ENCODE results near the gene TFCP2.

The TFCP2 gene

DNA sequence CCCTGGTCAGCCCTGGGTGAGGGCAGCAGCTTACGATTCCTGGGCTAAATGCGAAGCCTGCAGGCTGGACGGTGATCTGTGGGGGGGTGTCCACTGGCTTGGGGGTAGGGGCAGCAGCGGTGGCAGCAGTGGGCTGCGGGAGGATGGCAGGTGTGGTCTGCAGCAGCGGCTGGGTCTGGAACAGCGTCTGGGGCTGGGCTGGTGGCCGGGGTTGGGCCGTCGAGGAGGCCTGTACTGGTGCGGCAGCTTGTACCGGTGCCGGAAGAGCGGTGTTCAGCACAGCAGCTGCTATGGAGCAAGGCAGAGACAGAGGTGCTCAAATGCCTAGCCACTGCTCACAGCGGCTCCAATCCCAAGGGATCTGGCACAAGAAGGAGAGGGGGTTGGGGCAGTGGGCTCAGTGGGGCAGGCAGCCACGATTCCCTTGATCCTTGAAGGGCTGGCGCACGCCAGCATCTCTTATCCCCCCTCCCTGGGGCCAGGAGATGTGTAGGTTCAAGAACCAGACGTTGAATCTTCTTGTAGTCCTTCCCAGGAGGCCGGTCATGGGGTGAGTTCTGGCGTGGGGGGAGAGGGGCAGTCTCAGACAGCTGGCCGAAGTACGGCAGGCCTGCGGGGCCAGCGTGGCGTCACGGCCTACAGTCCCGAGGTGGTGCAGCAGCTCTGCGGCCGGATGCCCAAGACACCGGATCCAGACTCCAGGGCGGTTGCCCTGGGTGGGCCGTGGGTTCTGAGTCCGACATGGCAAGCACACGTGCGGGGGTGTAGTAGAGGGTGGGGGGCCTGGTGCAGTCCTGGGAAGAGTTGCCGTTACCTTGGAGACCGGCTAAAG, 25.0 kb upstream of the TFCP2 start:
- no peak for DNase-seq

DNA sequence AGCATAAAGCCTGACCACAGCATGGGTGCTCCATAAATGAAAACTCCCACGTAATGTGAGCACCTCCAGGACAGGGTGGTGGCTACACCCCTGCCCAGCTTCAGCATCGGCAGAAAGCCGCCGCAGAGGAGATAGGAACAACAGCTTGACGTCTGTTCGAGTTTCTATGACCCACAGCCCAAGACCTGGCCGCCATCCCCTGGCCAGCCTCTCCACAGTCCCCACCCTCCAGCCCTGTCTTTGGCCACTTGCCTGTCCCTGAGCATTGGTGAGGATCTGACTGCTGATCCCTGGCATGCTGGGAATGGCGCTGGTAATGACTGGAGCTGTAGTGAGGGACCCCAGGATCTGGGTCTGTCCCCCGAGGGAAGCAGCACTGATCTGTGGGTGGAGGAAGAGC, 23.6 kb upstream of the TFCP2 start:
- DNase-seq = no peak

DNA sequence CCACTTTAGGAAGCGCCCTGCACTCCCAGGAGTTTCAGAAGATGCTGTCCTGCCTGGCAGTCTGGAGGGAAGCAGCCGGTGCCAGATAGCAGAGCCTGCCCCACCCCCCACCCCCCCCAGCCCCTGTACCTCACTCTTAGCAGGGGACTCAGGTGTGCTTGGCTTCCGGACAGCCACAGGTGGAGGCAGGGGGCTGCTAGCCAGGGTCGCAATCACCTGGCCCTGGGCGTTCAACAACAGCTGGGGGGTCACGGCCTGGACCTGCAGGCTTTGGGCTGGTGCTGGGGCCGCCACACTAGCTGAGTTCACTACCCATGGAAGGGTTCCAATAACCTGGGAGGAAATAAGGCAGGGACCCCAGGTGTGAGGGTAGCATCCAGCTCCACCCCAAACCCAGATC, 22.9 kb upstream of the TFCP2 start:
- no peak for DNase-seq

DNA sequence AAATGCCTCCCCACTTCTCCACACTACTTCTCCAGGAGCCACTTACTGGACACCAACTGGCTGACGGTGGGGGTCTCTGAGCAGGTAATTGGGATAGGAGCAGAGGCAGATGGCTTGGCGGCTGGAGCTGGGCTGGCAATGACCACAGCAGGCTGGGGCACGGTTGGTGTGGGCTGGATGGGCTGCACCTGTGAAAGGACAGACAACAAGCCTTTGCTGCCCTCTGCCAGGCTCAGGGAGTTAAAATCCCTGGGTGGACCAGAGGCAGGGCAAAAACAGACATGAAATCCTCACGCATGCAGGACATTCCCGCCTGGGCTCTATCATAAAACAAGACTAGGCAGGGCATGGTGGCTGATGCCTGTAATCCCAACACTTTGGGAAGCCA, 19.3 kb upstream of the TFCP2 start:
- DNase-seq = no peak

DNA sequence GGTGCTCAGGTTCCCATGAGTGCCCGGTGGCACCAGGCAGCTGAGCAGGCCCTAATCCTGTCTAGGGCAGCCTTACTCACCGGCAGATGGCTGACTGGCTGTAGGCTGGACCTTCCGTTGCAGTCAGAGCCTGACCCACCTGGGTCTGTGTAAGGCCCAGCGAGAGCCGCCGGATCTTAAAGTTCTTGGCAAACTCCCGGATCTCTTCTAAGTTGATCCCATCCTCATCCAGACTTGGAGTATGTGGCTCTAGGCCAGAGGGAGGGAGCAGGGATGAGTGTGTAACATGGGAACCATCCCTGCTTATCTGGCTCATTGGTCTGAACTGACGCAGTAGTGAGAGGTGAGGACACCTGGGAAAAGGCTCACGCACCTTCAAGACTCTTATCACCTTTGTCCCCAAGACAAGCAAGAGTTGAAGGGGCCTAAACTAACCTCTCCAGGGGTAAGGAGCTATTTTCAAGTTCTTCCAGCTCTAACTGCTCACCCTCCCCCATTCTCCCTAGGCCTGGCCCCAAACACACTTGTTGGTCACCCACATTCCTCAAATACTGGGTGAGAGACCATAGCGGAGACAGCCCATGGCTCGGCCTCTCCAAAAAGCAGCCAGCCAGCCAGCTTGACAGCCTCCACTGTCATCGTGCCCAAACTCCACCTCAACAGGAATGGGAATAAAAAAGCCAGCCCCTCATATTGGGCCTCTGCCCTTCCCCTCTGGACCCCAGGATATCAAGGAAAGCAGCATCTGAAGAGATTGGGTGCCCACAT, 18.8 kb upstream of the TFCP2 start:
- no peak for DNase-seq

DNA sequence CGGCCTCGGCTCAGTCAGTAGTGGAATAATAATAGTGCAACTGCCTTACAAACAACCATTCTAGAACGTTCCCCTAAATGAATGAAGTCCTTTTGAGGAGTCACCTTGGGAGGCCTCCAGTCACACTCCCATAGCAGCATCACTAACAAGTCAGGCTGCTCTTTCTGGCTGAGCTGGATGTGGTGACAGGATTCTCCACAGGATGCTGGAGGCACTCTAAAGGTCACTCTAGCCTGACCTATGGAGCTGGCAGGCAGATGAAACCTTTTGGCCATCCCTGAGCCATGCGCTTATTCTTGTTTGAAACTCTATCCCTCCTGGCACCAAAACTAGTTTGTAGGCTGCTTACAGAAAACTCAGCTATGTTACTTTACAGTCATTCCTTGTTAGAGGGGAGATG, 17.9 kb upstream of the TFCP2 start:
- DNase-seq = no peak

DNA sequence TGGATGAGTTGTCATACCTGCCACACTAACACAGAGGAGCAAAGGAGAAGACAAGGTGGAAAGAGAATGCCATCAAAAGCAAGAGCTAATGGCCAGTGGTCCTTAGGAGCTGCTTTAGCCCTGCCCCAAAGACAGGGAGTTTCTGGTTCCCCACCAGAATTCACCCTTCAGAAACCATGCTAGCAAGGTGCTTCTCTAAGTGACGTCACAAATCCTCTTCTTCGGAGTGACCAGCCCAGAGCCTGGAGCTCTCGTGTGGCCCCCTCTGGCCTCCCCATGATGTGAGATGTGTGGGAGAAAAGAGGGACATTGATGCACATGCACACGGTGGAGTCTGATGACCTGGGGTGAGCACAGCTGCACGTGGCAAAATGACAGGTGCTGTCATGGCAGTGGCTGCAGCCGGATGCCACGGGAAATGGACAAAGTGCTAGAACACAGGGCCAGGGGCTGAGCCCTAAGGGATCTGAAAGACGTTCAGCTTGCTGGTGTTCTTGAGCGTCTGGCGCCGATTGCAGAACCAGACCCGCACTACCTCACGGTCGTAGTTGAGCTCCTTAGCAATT, 16.9 kb upstream of the TFCP2 start:
- no peak for DNase-seq

DNA sequence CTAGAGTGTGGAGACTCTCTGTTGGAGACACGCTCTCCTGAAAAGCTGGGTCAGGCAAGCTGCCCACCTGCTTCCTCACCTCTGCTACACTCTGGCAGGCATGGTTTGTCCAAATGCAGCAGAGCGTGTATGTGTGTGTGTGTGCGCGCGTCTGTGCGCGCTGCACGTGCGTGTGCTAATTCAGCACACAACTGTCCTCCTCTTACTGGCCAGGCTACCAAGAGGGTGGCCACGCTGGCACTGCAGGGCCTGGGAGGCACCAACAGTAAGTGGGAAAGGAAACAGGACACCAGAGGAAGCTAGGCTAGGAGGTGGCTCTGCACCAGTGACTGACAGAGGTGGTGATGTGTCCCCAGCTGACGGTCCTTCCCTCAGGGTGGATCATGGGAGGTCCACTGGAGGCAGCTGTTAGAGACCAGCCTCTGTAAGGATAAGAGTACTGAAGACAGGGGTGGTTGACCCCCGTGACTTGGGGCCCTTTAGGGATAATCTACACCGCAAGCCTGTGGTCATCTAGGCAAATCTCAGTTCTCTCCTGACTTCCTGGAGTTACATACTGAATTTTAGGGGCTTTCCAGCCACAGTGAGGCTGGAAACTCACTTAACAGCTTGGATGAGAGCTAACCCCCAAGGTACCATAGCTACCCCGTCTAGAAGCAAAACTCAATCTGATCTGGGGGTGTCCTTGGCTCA, 15.6 kb upstream of the TFCP2 start:
- DNase-seq = no peak

GRCh38 chr12:51187370-51187987, 14.5 kb upstream of the TFCP2 start:
- no peak for DNase-seq

DNA sequence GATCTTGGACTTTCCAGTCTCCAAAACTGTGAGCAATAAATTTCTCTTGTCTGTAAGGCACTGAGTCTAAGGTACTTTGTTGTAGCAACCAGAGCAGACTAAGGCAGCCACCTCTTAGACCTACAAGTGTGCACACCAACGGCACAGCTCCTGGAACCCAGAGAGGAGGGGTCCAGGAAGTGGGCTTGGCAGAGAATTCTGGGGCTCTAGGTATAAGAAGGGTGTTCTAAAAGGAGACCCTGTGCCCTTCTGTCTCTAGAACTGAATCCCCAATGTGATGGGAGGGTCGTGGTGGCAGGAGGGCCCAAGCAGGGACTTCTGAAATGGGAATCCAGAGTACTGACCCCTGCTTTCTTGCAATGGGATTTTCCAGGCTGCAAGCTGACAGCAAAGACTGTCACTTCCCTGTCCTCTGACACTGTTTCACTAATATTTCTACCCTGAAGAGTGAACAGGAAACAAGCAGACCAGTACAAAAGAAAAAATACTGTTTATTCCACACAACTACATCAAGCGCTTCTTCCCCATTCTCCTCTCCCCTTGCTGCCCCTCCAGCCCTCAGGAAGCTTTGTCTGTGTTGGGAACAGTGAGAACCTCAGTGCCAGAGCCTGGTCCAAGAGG, 13.6 kb upstream of the TFCP2 start:
- DNase-seq = no peak

GRCh38 chr12:51185171-51185717, 12.3 kb upstream of the TFCP2 start:
- DNase-seq = no peak

GRCh38 chr12:51183816-51184215, 10.9 kb upstream of the TFCP2 start:
- DNase-seq = peak in 3 of 14 donors; percentile 18 to 19 (median 18)

DNA sequence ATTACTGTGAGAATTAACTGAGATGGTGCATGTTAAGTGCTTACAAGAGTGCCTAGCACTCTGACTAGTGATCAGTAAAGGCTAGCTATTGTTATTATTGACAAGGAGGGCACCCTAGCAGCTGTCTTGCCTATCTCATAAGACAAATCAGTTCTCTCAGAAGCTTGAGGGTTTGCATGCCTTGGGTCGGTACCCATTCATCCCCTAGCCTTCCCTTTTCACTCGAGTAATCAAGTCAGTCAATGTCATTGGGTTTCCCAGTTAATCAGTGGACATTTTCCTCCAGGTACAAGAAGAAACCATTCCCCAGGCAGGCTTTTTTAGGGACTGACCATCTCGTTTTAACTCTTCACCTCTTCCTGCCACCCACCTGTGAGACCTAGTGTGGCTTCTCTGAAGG, 10.4 kb upstream of the TFCP2 start:
- no peak for DNase-seq

DNA sequence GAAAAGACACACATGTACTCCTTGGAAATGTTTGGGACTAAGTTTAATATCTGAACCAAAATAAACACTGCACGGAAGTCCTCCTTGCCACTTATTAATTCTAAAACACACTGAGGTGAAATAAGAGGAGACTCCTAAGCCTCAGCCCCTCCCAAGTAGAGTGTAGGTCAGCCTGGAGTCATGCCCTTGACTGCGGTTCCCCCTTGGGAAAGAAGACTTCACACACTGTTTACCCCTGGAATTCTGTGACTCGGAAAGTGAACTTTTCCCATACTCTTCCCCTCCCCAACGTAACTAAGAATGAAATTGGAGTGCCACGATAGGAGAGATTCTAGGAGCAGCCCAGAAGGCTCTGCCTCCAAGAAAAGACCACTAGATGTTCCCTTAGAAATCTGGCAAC, 8.6 kb upstream of the TFCP2 start:
- no peak for DNase-seq

DNA sequence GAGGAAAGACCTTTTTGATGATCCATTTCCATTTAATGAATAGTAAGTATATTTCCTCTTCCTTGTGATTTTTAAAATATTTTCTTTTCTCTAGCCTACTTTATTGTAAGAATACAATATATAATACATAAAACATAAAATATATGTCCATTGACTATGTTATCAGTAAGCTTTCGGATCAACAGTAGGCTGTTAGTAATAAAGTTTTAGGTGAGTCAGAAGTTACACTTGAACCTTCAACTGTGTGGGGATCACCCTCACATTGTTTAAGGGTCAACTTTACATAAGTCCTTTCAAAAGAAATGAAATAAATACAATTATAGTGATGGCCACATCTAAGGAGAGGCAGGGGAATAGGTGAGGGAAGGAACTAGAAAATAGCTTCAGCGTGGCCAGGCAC, 5.0 kb upstream of the TFCP2 start:
- DNase-seq = no peak

DNA sequence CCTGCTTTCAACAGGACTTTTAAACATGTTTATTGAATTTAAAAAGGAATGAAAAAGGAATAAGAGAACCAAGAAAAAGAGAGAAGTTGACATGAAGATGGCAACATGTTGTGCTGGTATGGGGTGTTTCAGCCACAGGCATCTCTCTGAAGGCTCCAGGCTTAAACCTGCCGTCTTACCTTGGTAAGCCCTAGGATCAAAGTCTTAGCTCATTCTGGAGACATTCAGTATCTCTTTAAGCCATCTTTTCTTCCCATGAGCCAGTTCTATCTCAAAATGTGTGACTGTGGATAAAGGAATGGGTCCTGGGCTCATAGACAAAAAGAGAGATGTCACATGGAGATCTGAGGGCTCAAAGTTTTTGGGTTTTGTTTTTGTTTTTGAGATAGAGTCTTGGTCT, 1.6 kb upstream of the TFCP2 start:
- DNase-seq = no peak

GRCh38 chr12:51171884-51172514, 936 bp downstream of the TFCP2 start:
- peak in 3 of 14 donors; percentile 45 to 64 (median 53) for DNase-seq

- no peak for DNase-seq
Observed at GRCh38 chr12:51163795-51164194, 9.1 kb downstream of the TFCP2 start.

DNA sequence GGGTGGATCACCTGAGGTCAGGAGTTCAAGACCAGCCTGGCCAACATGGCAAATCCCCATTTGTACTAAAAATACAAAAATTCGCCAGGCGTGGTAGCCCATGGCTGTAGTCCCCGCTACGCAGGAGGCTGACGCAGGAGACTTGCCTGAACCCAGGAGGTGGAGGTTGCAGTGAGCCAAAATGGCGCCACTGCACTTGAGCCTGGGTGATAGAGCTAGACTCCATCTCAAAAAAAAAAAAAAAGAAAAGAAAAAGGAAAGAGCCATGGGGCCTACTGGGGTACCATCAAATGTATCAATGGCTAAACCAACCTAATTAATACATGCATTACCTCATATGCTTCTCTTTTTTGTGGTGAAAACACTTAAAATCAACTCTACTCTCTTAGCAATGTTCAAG, 10.7 kb downstream of the TFCP2 start:
- no peak for DNase-seq

GRCh38 chr12:51160814-51161459, 12.0 kb downstream of the TFCP2 start:
- no peak for DNase-seq

GRCh38 chr12:51156245-51156765, 16.6 kb downstream of the TFCP2 start:
- DNase-seq = no peak

Data from C1 segment of cervical spinal cord (tissue), 14 donors.